Memory B cell (primary cell): ENCODE measurements around the gene TMC1.

ENCODE experiments used
- ATAC-seq: fragments of 150-1000 bp; cut with Tn5 transposase; 2 replicates; pipeline ENCODE4 v1.10.0; 2021; ENCODE audit warnings: low read depth, mild to moderate bottlenecking, moderate library complexity
- DNase-seq, 2 donors: peaks; one replicate each; pipeline ENCODE4 v3.0.0; 2022; ENCODE audit warnings: low spot score in 2 of 2
- H3K27ac Mint-ChIP-seq: one replicate; pipeline ENCODE4 v1.8.0; 2022; ENCODE audit warnings: mild to moderate bottlenecking, moderate library complexity, mixed read lengths
- H3K27me3 Mint-ChIP-seq: one replicate; pipeline ENCODE4 v1.8.0; 2022; ENCODE audit warnings: mixed read lengths
- H3K36me3 Mint-ChIP-seq: one replicate; pipeline ENCODE4 v1.8.0; 2022; ENCODE audit warnings: mild to moderate bottlenecking, mixed read lengths
- H3K4me1 Mint-ChIP-seq: one replicate; pipeline ENCODE4 v1.8.0; 2022; ENCODE audit warnings: mixed read lengths
- H3K4me3 Mint-ChIP-seq: one replicate; pipeline ENCODE4 v1.8.0; 2022; ENCODE audit warnings: mild to moderate bottlenecking, moderate library complexity, mixed read lengths
- H3K9me3 Mint-ChIP-seq: one replicate; pipeline ENCODE4 v1.8.0; 2022; ENCODE audit warnings: mixed read lengths

The TMC1 gene

GRCh38 chr9:72880821-72881220 is 359.4 kb downstream of the TMC1 start:
- Mint-ChIP-seq H3K27me3 (no peaks in the 10 kb centered on the region), H3K27ac (no peak overlapping the region), H3K36me3 (no peaks in the 10 kb centered on the region), H3K4me3 (no peak overlapping the region), H3K9me3 (peaks cover 2% of the 10 kb centered on the region), H3K4me1 (no peaks in the 10 kb centered on the region)
- DNase-seq (no peak), ATAC-seq (no peak)

GRCh38 chr9:72882117-72882775 is 360.8 kb downstream of the TMC1 start:
- peaks cover 2% of the 10 kb centered on the region for H3K9me3 Mint-ChIP-seq
- no peaks in the 10 kb centered on the region for H3K4me1 Mint-ChIP-seq
- ATAC-seq (no peak), DNase-seq (no peak)
- no peak overlapping the region for H3K4me3 Mint-ChIP-seq
- H3K36me3 Mint-ChIP-seq: no peaks in the 10 kb centered on the region
- no peak overlapping the region for H3K27ac Mint-ChIP-seq
- no peaks in the 10 kb centered on the region for H3K27me3 Mint-ChIP-seq

GRCh38 chr9:72883875-72884274 is 362.5 kb downstream of the TMC1 start:
- Mint-ChIP-seq H3K4me3 (no peak overlapping the region), H3K4me1 (no peaks in the 10 kb centered on the region), H3K27me3 (no peaks in the 10 kb centered on the region), H3K36me3 (no peaks in the 10 kb centered on the region), H3K9me3 (peaks cover 2% of the 10 kb centered on the region), H3K27ac (no peak overlapping the region)
- no peak for DNase-seq
- ATAC-seq: no peak

GRCh38 chr9:72884508-72884907 is 363.1 kb downstream of the TMC1 start:
- Mint-ChIP-seq H3K36me3 (no peaks in the 10 kb centered on the region), H3K9me3 (peaks cover 2% of the 10 kb centered on the region), H3K27ac (no peak overlapping the region), H3K27me3 (no peaks in the 10 kb centered on the region), H3K4me3 (no peak overlapping the region), H3K4me1 (no peaks in the 10 kb centered on the region)
- DNase-seq (no peak), ATAC-seq (no peak)
